HG03103 (cell line): ENCODE data around the gene CRADD.

ENCODE experiments used
- ATAC-seq: cut with Tn5 transposase; IDR thresholded peaks from one replicate; pipeline ENCODE4 v1.9.1; 2021; ENCODE audit warnings: low read depth; ENCODE audit not compliant: unreplicated experiment

CRADD gene

GRCh38 chr12:93829016-93829415 lies 151.8 kb downstream of the CRADD start:
- no peak for ATAC-seq

- ATAC-seq: no peak
These were observed 154.2 kb downstream of the CRADD start for GRCh38 chr12:93831374-93831773.

GRCh38 chr12:93832131-93832530 lies 155.0 kb downstream of the CRADD start:
- no peak for ATAC-seq

- ATAC-seq: no peak
These were observed 156.8 kb downstream of the CRADD start for GRCh38 chr12:93833946-93834345.

- ATAC-seq: no peak
These were observed 159.6 kb downstream of the CRADD start for GRCh38 chr12:93836620-93837260.

- ATAC-seq: no peak
These were observed 161.0 kb downstream of the CRADD start for GRCh38 chr12:93838193-93838592.

GRCh38 chr12:93839064-93839463 lies 161.9 kb downstream of the CRADD start:
- no peak for ATAC-seq

GRCh38 chr12:93841671-93842070 lies 164.5 kb downstream of the CRADD start:
- ATAC-seq: no peak

GRCh38 chr12:93844164-93844784 lies 167.1 kb downstream of the CRADD start:
- no peak for ATAC-seq

- ATAC-seq: no peak
These were observed 169.9 kb downstream of the CRADD start for GRCh38 chr12:93846936-93847516.

GRCh38 chr12:93847517-93848474 lies 170.6 kb downstream of the CRADD start:
- ATAC-seq: peak; percentile 69

GRCh38 chr12:93848523-93849101 lies 171.4 kb downstream of the CRADD start:
- ATAC-seq: no peak

- ATAC-seq: no peak
These were observed 172.8 kb downstream of the CRADD start for GRCh38 chr12:93849946-93850345.

- no peak for ATAC-seq
These were observed 173.5 kb downstream of the CRADD start for GRCh38 chr12:93850481-93851256.

GRCh38 chr12:93851257-93851671 lies 174.1 kb downstream of the CRADD start:
- no peak for ATAC-seq

- no peak for ATAC-seq
These were observed 175.0 kb downstream of the CRADD start for GRCh38 chr12:93852173-93852591.

GRCh38 chr12:93853698-93854478 lies 176.7 kb downstream of the CRADD start:
- ATAC-seq: no peak

GRCh38 chr12:93855261-93855660 lies 178.1 kb downstream of the CRADD start:
- no peak for ATAC-seq

GRCh38 chr12:93856611-93857010 lies 179.4 kb downstream of the CRADD start:
- no peak for ATAC-seq
